ENCODE measurements around the gene ZFPL1.
"Not testable (repeated sequence)": the region's sequence is repeated elsewhere in the genome, so short reads cannot be mapped to it uniquely, and the experiment has no call there.

The ZFPL1 gene

GRCh38 chr11:65116370-65117205, 32.6 kb downstream of the ZFPL1 start:
- in situ Hi-C loops (cut with HindIII; ENCODE audit: low sequenced_read_pairs) = no loop called here
- H3K4me3 ChIP-seq (ENCODE audit: low read depth, low read length) = peak overlapping the region; percentile 84
- TF ChIP-seq, protein P1, sequence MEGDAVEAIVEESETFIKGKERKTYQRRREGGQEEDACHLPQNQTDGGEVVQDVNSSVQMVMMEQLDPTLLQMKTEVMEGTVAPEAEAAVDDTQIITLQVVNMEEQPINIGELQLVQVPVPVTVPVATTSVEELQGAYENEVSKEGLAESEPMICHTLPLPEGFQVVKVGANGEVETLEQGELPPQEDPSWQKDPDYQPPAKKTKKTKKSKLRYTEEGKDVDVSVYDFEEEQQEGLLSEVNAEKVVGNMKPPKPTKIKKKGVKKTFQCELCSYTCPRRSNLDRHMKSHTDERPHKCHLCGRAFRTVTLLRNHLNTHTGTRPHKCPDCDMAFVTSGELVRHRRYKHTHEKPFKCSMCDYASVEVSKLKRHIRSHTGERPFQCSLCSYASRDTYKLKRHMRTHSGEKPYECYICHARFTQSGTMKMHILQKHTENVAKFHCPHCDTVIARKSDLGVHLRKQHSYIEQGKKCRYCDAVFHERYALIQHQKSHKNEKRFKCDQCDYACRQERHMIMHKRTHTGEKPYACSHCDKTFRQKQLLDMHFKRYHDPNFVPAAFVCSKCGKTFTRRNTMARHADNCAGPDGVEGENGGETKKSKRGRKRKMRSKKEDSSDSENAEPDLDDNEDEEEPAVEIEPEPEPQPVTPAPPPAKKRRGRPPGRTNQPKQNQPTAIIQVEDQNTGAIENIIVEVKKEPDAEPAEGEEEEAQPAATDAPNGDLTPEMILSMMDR (IDR thresholded peaks at IDR 0.05; ENCODE audit: low read depth, low read length) = no peak
- peak; percentile 21 for DNase-seq (ENCODE audit: low read depth, low spot score)

DNA sequence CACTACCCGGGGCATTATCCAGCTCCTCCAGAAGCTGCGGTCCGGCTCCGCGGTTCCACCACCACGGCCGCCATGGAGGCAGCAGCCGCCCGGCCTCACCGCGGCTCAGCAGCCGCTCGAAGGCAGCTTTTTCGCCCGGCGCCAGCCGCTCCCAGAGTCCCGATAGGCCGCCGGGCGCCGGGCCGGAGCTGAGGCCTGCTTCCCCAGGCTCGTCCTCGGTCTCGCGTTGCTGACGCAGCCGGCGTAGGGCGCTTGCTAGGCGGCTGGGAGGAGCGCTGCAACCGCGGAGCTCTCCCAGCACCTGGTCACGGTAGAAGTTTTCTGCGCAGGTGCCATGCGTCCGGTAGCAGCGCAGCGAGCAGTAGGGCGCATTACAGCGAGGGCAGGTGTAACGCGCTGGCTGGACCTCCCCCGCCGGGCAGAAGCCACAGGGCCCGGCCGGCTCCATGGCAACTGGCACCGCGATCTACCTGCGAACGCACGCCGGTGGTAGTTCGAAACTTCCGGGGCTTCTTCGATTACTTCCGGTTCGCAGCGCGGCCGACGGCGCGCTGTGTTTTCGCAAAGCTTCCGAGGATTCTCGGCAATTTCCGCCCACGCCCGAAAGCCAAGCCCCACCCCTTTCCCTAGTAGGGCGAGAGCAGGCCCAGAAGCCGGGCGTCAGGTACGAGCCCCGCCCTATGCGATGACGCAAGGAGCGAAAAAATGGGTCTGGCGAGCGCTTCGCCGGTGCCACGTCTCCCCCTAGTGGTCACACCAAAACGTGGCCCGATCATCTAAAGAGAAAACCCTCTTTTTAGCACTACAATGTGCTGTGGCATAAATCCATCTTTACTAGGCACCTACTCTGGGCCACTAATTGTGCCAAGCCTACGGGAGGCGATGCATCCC, 33.4 kb downstream of the ZFPL1 start, which contains the start of gene ZNHIT2:
Gene ZNHIT2 (minus strand): TSS at position 496 of the 891 bp plus-strand sequence. CDS start 48 bp downstream, at position 448.
- TF ChIP-seq, protein P1 (IDR thresholded peaks at IDR 0.05; ENCODE audit: low read depth, low read length) = peak; percentile 87
- DNase-seq (ENCODE audit: low read depth, low spot score) = peak; percentile 99
- peak within 1 kb of the TSS; percentile 84 for H3K4me3 ChIP-seq (ENCODE audit: low read depth, low read length)
- in situ Hi-C loops (cut with HindIII; ENCODE audit: low sequenced_read_pairs) = no loop called here

- TF ChIP-seq, protein P1 (IDR thresholded peaks at IDR 0.05; ENCODE audit: low read depth, low read length) = no peak
- no peak overlapping the region for H3K4me3 ChIP-seq (ENCODE audit: low read depth, low read length)
Measured at GRCh38 chr11:65118097-65118837, 34.2 kb downstream of the ZFPL1 start.

GRCh38 chr11:65118891-65119669, 35.1 kb downstream of the ZFPL1 start:
- H3K4me3 ChIP-seq (ENCODE audit: low read depth, low read length) = not testable (repeated sequence)

More at GRCh38 chr11:65118097-65118837, 34.2 kb downstream of the ZFPL1 start:
- in situ Hi-C loops (cut with HindIII; ENCODE audit: low sequenced_read_pairs) = no loop called here
- DNase-seq (ENCODE audit: low read depth, low spot score) = no peak

GRCh38 chr11:65119670-65119995, 35.6 kb downstream of the ZFPL1 start:
- no peak for DNase-seq (ENCODE audit: low read depth, low spot score)
- H3K4me3 ChIP-seq (ENCODE audit: low read depth, low read length) = no peak overlapping the region
- TF ChIP-seq, protein P1 (IDR thresholded peaks at IDR 0.05; ENCODE audit: low read depth, low read length) = no peak
- in situ Hi-C loops (cut with HindIII; ENCODE audit: low sequenced_read_pairs) = no loop called here

More at GRCh38 chr11:65118891-65119669, 35.1 kb downstream of the ZFPL1 start:
- DNase-seq (ENCODE audit: low read depth, low spot score); in situ Hi-C loops (cut with HindIII; ENCODE audit: low sequenced_read_pairs): not testable (repeated sequence)

GRCh38 chr11:65120831-65121230, 36.8 kb downstream of the ZFPL1 start:
- H3K4me3 ChIP-seq (ENCODE audit: low read depth, low read length) = peak overlapping the region; percentile 99
- DNase-seq (ENCODE audit: low read depth, low spot score) = no peak
- TF ChIP-seq, protein P1 (IDR thresholded peaks at IDR 0.05; ENCODE audit: low read depth, low read length) = no peak
- in situ Hi-C loops (cut with HindIII; ENCODE audit: low sequenced_read_pairs) = no loop called here
